Activated naive CD8-positive, alpha-beta T cell treated with anti-CD3 and anti-CD28 coated beads, Interleukin-2, amount 50 U/mL, for 16 hours (primary cell): Measurements from ENCODE around the gene LMNTD1.
"Not testable (repeated sequence)": the region's sequence is repeated elsewhere in the genome, so short reads cannot be mapped to it uniquely, and the experiment has no call there.

ENCODE experiments used
- DNase-seq: peaks from one replicate; pipeline ENCODE4 v3.0.0-alpha.2; 2020; ENCODE audit warnings: low read depth, low spot score

LMNTD1 gene

DNA sequence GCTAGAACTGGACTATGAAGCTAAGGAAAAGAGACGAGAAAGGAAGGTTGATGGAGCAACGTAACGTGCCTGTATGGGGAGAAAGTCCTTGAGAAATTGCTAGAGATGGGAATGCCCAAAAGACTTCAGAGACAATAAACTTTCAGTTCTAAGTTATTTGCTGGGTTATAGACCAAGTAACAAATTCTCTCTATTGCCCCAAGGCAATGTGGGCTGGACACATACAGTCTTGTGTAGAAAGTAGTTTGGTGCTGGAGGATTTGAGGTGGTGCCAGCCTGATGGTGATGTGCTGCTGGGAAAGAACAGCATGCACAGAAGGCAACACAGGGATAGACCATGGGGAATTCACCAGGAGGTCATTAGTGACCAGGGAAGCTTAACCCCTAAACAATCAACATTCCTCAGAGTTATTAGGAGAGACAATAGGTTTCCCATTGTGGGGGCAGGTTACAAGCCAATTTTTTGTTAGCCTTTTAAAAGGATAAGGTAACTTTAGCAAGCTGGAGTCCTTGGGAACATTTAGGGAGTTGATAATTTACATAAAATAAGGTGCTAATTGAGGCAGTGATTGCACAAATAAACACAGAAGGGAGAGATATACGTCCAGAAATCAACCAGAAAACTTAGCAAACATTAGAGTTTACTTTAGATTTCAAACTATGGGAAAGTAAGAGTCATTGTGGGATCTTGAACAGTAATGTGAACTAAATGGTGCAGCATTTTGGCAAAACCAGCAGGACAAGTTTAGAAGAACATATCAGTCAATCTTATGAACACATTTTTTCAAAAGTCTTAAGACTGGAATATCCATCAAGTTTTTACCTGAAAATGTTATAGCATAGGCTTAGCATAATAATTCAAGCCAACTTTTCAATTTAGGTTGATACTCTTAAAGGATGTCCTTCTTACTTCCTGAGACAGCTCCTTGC, 61.4 kb downstream of the LMNTD1 start:
- DNase-seq = no peak

DNA sequence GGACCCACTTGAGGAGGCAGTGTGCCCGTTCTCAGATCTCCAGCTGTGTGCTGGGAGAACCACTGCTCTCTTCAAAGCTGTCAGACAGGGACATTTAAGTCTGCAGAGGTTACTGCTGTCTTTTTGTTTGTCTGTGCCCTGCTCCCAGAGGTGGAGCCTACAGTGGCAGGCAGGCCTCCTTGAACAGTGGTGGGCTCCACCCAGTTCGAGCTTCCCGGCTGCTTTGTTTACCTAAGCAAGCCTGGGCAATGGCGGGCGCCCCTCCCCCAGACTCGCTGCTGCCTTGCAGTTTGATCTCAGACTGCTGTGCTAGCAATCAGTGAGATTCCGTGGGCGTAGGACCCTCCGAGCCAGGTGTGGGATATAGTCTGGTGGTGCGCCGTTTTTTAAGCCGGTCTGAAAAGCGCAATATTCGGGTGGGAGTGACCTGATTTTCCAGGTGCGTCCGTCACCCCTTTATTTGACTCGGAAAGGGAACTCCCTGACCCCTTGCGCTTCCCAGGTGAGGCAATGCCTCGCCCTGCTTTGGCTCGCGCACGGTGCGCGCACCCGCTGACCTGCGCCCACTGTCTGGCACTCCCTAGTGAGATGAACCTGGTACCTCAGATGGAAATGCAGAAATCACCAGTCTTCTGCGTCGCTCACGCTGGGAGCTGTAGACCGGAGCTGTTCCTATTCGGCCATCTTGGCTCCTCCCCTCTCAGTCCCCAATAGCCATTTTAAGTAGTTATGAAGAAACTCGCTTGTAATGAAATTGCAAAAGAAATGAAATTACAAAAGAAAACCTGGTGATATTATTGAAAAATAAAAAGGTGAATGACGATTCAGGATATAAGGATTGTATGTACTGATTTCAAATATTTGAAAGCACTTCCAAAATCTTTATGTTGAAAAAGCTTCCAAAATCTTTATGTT, 63.9 kb downstream of the LMNTD1 start:
- DNase-seq = not testable (repeated sequence)

DNA sequence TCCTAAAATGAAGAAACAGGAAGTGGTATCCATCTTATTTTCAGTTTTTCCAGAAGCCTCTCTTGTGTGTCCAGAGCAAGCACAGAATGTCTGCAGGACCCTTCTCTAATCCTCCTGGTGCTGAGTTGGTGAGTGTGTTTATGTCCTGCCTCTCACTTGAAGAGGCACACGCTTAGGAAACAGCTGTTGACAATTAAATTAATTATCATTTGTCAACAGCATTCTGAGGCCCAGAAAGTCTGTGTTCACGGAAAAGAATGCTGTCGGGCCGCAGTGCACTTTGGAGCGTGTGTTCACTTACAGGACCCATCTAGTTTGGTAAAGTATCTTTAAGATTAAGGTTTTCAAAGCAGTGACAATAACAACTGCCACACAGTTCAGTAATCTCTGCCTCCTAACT, 70.5 kb downstream of the LMNTD1 start:
- no peak for DNase-seq

DNA sequence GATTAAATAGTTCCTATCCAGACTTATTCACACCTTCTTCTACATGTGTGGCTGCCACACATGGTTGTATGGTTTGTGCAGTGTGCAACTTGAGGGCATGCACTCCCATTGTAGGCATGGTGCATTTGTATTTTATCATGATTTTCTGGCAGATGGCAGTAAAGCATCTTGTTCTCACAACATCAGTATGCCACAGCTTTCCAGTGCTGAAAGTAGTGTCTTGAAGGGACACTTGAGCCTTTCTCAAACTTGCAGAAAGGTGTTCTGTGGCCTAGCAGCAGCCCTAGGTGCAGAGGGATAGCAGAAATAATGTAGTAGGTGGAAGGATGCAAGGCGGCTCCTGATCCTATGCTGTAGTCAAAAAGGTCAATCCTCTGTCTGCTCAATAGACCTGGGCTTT, 72.9 kb downstream of the LMNTD1 start:
- DNase-seq = no peak

GRCh38 chr12:25477217-25477616, 75.9 kb downstream of the LMNTD1 start:
- DNase-seq = no peak

GRCh38 chr12:25472453-25472852, 80.6 kb downstream of the LMNTD1 start:
- DNase-seq = no peak

- DNase-seq = no peak
Observed at GRCh38 chr12:25469861-25470260, 83.2 kb downstream of the LMNTD1 start.

GRCh38 chr12:25469368-25469767, 83.7 kb downstream of the LMNTD1 start:
- DNase-seq = no peak

DNA sequence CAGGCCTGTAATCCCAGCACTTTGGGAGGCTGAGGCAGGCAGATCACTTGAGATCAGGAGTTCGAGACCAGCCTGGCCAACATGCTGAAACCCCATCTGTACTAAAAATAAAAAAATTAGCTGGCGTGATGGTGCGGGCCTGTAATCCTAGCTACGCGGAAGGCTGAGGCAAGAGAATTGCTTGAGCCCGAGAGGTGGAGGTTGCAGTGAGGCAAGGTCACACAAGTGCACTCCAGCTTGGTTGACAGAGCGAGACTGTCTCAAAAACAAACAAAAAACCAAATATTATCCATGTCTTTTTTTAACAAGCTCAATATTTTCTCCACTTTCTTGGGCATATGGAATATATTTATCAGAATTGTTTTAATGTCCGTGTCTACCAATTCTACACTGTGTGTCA, 89.6 kb downstream of the LMNTD1 start:
- DNase-seq = no peak

GRCh38 chr12:25463005-25463404, 90.1 kb downstream of the LMNTD1 start:
- DNase-seq = no peak

DNA sequence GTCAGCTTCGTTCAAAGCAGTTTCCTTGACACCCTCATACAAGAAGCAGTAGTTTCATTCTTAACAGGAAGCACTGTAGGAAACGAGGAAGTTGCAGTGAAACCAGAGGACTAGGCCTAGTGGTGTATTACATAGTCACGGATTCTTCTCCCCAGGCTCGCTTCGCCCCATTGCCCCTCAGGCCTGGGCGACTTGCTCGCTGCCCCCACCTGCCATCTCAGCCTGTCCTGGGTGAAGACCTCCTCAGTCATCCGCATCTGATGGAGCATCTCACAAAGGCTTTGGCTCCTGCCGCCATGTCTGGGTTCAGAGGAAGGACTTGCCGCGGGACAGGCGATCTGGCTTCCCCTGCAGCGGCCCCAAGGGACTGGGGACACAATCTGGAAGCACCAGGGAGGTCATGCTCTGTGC, 93.5 kb downstream of the LMNTD1 start:
- no peak for DNase-seq

GRCh38 chr12:25458047-25458552, 95.0 kb downstream of the LMNTD1 start:
- no peak for DNase-seq

GRCh38 chr12:25456474-25456873, 96.6 kb downstream of the LMNTD1 start:
- DNase-seq = no peak

- no peak for DNase-seq
Observed at GRCh38 chr12:25455696-25456095, 97.4 kb downstream of the LMNTD1 start.

DNA sequence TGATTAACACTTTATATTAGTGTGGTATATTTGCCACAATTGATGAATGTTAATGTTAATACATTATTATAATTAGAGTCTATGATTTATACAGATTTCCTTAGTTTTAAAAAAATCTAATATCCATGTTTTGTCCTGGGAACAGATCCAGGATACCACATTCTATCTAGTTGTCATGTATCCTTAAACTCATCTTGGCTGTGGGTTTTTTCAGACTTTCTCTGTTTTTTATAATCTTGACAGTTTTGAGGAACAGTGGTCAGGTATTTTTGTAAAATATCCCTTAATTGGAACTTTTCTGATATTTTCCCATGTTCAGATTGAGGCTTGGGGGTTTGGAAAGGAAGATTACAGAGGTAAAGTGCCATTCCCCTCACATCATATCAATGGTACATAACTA, 104.1 kb downstream of the LMNTD1 start:
- no peak for DNase-seq

GRCh38 chr12:25447046-25447445, 106.0 kb downstream of the LMNTD1 start:
- no peak for DNase-seq

- no peak for DNase-seq
Observed at GRCh38 chr12:25438638-25439037, 114.4 kb downstream of the LMNTD1 start.

DNA sequence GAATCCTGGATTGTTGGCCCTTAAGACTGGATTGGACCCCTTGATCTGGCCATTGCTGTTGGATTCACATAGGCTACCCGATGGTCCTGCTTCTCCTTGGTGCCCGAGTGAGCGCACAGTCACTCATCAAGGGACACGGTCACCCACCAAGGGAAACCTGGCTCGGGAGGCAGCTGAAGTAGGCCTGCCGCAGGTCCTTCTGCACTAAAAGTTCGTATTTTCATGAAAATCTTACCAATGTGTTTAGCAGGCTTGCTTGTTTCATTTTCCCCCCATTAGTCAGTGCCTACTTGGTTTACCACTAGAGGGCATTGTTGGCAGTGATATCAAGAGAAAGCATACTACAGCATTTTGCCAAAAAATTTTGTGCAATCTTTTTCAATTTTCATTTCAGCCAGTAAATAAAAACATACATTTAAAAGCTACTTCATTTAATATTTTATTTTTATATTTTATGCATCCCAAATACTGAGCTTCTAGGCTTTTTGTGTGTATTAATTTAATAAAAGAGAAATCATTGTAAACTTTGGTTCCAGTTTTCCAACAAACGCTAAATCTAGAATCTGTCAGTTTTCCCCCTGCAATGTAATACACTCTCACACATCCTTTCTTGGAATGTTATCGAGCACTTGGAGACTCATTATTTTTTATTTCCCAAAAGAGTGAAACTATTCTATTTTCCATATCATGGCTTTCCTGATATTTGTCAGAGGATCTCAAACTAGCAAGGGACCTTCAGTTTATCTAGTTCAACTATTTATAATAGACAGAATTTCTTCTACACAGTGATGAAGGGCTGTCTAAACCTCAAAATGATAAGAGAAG, 116.7 kb downstream of the LMNTD1 start:
- DNase-seq = peak; percentile 4

- DNase-seq = no peak
Observed at GRCh38 chr12:25435431-25435830, 117.7 kb downstream of the LMNTD1 start.

GRCh38 chr12:25434515-25434914, 118.6 kb downstream of the LMNTD1 start:
- DNase-seq = no peak

DNA sequence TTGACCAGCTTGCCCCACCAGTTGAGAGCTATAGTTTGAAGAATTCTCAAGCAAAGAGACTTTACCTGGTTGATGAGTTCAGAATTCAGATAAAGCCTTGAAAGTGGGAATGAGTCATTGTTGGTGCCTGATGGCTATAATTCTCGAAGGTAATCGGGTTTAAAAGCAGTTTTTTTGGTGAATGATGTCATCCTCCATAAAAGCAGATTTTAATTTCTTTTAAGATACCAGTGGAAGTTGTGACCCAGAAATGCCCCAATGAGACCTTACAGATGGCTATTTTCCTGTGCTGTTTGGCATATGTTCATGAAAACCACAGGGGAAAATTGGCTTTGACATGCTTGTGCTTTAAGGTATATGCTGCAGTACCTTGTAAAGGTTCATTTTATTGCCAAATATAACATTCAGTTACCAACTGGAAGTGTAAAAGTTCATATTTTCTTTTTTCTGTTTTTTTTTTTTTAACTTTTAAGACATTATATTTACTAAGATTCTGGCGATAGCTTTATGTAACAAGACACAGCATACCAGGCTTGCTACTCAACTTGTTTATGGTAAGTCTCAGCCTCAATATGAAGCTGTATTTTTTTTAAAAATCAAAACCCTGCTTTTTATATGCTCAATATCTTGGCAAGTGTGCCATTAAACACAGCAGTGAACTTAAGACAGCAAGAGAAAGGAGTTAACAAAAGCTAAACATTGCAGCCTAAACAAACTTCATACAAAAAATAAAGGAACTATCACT, 119.3 kb downstream of the LMNTD1 start:
- no peak for DNase-seq
